Natural killer cell treated with Interleukin-12 subunit alpha and Interleukin-12 subunit beta and Interleukin-15 and Interleukin-18, amount 100 ng/mL, for 72 hours (primary cell): ENCODE measurements around the gene MIAT. TPM values are rescaled to one million over a fixed set of nuclear protein-coding genes. Genes with fewer than 3 reads are reported as not detected.

Experiments
- ATAC-seq, 2 donors: fragments of 150-1000 bp; cut with Tn5 transposase in 1 of 2; sonication (Bioruptor Pico), chemical (Tn5 transposase) in 1 of 2; 2 replicates each; pipeline ENCODE4 v1.10.0; 2021
- DNase-seq: peaks from one replicate; pipeline ENCODE4 v3.0.0; 2022; ENCODE audit warnings: low spot score
- H3K27ac Mint-ChIP-seq, 2 donors: 1 replicate in 1 of 2; 2 replicates in 1 of 2; pipeline ENCODE4 v1.8.0; 2022; ENCODE audit warnings: mixed read lengths in 2 of 2, mild to moderate bottlenecking in 1 of 2, moderate library complexity in 1 of 2
- H3K27me3 Mint-ChIP-seq, 2 donors: 1 replicate in 1 of 2; 2 replicates in 1 of 2; pipeline ENCODE4 v1.8.0; 2022; ENCODE audit warnings: mixed read lengths in 2 of 2
- H3K36me3 Mint-ChIP-seq: one replicate; pipeline ENCODE4 v1.8.0; 2022; ENCODE audit warnings: mixed read lengths
- H3K4me1 Mint-ChIP-seq, 2 donors: 1 replicate in 1 of 2; 2 replicates in 1 of 2; pipeline ENCODE4 v1.8.0; 2022; ENCODE audit warnings: low read depth in 2 of 2, mixed read lengths in 2 of 2, mild to moderate bottlenecking in 1 of 2
- H3K4me3 Mint-ChIP-seq: one replicate; pipeline ENCODE4 v1.8.0; 2022; ENCODE audit warnings: mixed read lengths
- H3K9me3 Mint-ChIP-seq: 2 replicates; pipeline ENCODE4 v1.8.0; 2022; ENCODE audit warnings: mixed read lengths
- total RNA-seq, 2 donors: library from RNA; stranded (reverse); gene quantifications; one replicate each; pipeline ENCODE4 v1.2.3, GENCODE V29; 2022

Gene MIAT
- total RNA-seq, 2 donors from 2014 or later, result 6.0 to 12.6 TPM

GRCh38 chr22:26643418-26644100 lies 13.8 kb upstream of the MIAT start:
- H3K4me3 Mint-ChIP-seq, result peak overlapping the region; percentile 84
- ATAC-seq (peak in 1 of 2 donors; percentile 4), DNase-seq (no peak)
- no peaks in the 10 kb centered on the region for H3K27me3 Mint-ChIP-seq
- H3K4me1 Mint-ChIP-seq, result peaks cover 71 to 75% of the 10 kb centered on the region in 2 donors
- H3K36me3 Mint-ChIP-seq, result no peaks in the 10 kb centered on the region
- no peaks in the 10 kb centered on the region for H3K9me3 Mint-ChIP-seq
- peak overlapping the region; percentile 99 for H3K27ac Mint-ChIP-seq

- DNase-seq (no peak), ATAC-seq (no peak)
- Mint-ChIP-seq H3K9me3 (no peaks in the 10 kb centered on the region), H3K4me1 (peaks cover 75 to 92% of the 10 kb centered on the region in 2 donors), H3K27ac (no peak overlapping the region), H3K36me3 (no peaks in the 10 kb centered on the region), H3K27me3 (peaks cover 0 to 2% of the 10 kb centered on the region in 2 donors), H3K4me3 (no peak overlapping the region)
Measured at GRCh38 chr22:26646158-26646557, 11.2 kb upstream of the MIAT start.

GRCh38 chr22:26648011-26648497 lies 9.3 kb upstream of the MIAT start:
- Mint-ChIP-seq H3K27me3 (peaks cover 0 to 3% of the 10 kb centered on the region in 2 donors), H3K4me3 (peak overlapping the region; percentile 46)

GRCh38 chr22:26648528-26649388 lies 8.6 kb upstream of the MIAT start:
- H3K9me3 Mint-ChIP-seq, result no peaks in the 10 kb centered on the region
- peak overlapping the region; percentile 46 for H3K4me3 Mint-ChIP-seq
- DNase-seq (no peak), ATAC-seq (no peak)
- H3K36me3 Mint-ChIP-seq, result no peaks in the 10 kb centered on the region
- H3K4me1 Mint-ChIP-seq, result peaks cover 51 to 70% of the 10 kb centered on the region in 2 donors
- H3K27ac Mint-ChIP-seq, result peak overlapping the region; percentile 15 to 18
- peaks cover 0 to 3% of the 10 kb centered on the region in 2 donors for H3K27me3 Mint-ChIP-seq

More at GRCh38 chr22:26648011-26648497, 9.3 kb upstream of the MIAT start:
- no peak for DNase-seq
- Mint-ChIP-seq H3K4me1 (peaks cover 58 to 77% of the 10 kb centered on the region in 2 donors), H3K27ac (peak overlapping the region; percentile 15 to 59), H3K36me3 (no peaks in the 10 kb centered on the region), H3K9me3 (no peaks in the 10 kb centered on the region)
- peak; percentile 65 to 67 for ATAC-seq

GRCh38 chr22:26650722-26651421 lies 6.5 kb upstream of the MIAT start:
- DNase-seq, result no peak

GRCh38 chr22:26651815-26652214 lies 5.6 kb upstream of the MIAT start:
- Mint-ChIP-seq H3K4me1 (peaks cover 25 to 41% of the 10 kb centered on the region in 2 donors), H3K4me3 (no peak overlapping the region), H3K27ac (no peak overlapping the region), H3K9me3 (no peaks in the 10 kb centered on the region), H3K36me3 (no peaks in the 10 kb centered on the region), H3K27me3 (peaks cover 0 to 3% of the 10 kb centered on the region in 2 donors)
- no peak for ATAC-seq
- peak; percentile 23 for DNase-seq

More at GRCh38 chr22:26650722-26651421, 6.5 kb upstream of the MIAT start:
- Mint-ChIP-seq H3K4me1 (peaks cover 34 to 50% of the 10 kb centered on the region in 2 donors), H3K4me3 (no peak overlapping the region), H3K27me3 (peaks cover 0 to 3% of the 10 kb centered on the region in 2 donors), H3K9me3 (no peaks in the 10 kb centered on the region), H3K27ac (peak overlapping the region; percentile 11 to 33), H3K36me3 (no peaks in the 10 kb centered on the region)
- no peak for ATAC-seq

- peak overlapping the region; percentile 40 to 54 for H3K27ac Mint-ChIP-seq
- no peaks in the 10 kb centered on the region for H3K9me3 Mint-ChIP-seq
- peaks cover 25 to 26% of the 10 kb centered on the region in 2 donors for H3K4me1 Mint-ChIP-seq
- ATAC-seq, result peak in 1 of 2 donors; percentile 13
- H3K27me3 Mint-ChIP-seq, result no peaks in the 10 kb centered on the region
- DNase-seq, result no peak
- peak overlapping the region; percentile 89 for H3K4me3 Mint-ChIP-seq
- no peaks in the 10 kb centered on the region for H3K36me3 Mint-ChIP-seq
Measured at GRCh38 chr22:26658161-26658560, 773 bp downstream of the MIAT start.

GRCh38 chr22:26658671-26659478 lies 1.5 kb downstream of the MIAT start:
- Mint-ChIP-seq H3K4me1 (peaks cover 25 to 26% of the 10 kb centered on the region in 2 donors), H3K27me3 (no peaks in the 10 kb centered on the region), H3K4me3 (peak overlapping the region; percentile 89), H3K9me3 (no peaks in the 10 kb centered on the region), H3K36me3 (no peaks in the 10 kb centered on the region), H3K27ac (peak overlapping the region; percentile 40 to 54)
- ATAC-seq (peak; percentile 89), DNase-seq (peak; percentile 85)

GRCh38 chr22:26660356-26660755 lies 3.0 kb downstream of the MIAT start:
- Mint-ChIP-seq H3K27me3 (no peaks in the 10 kb centered on the region), H3K4me3 (no peak overlapping the region), H3K9me3 (no peaks in the 10 kb centered on the region), H3K27ac (no peak overlapping the region), H3K36me3 (no peaks in the 10 kb centered on the region), H3K4me1 (peaks cover 38 to 40% of the 10 kb centered on the region in 2 donors)
- ATAC-seq, result no peak
- DNase-seq, result no peak

GRCh38 chr22:26660961-26661578 lies 3.7 kb downstream of the MIAT start:
- no peak overlapping the region for H3K27ac Mint-ChIP-seq
- H3K27me3 Mint-ChIP-seq, result no peaks in the 10 kb centered on the region
- peaks cover 45 to 47% of the 10 kb centered on the region in 2 donors for H3K4me1 Mint-ChIP-seq
- H3K4me3 Mint-ChIP-seq, result no peak overlapping the region
- no peaks in the 10 kb centered on the region for H3K9me3 Mint-ChIP-seq
- H3K36me3 Mint-ChIP-seq, result no peaks in the 10 kb centered on the region
- DNase-seq (no peak), ATAC-seq (no peak)

GRCh38 chr22:26662160-26662559 lies 4.8 kb downstream of the MIAT start:
- DNase-seq (no peak), ATAC-seq (no peak)
- peak overlapping the region; percentile 49 to 63 for H3K27ac Mint-ChIP-seq
- H3K4me3 Mint-ChIP-seq, result no peak overlapping the region
- peaks cover 46 to 48% of the 10 kb centered on the region in 2 donors for H3K4me1 Mint-ChIP-seq
- no peaks in the 10 kb centered on the region for H3K9me3 Mint-ChIP-seq
- no peaks in the 10 kb centered on the region for H3K27me3 Mint-ChIP-seq
- no peaks in the 10 kb centered on the region for H3K36me3 Mint-ChIP-seq

- ATAC-seq, result no peak
- H3K4me1 Mint-ChIP-seq, result peaks cover 40 to 42% of the 10 kb centered on the region in 2 donors
Measured at GRCh38 chr22:26663374-26663923, 6.1 kb downstream of the MIAT start.

More at GRCh38 chr22:26663374-26663923, 6.1 kb downstream of the MIAT start:
- no peak for DNase-seq
- Mint-ChIP-seq H3K36me3 (no peaks in the 10 kb centered on the region), H3K27ac (peak overlapping the region; percentile 95 to 97), H3K9me3 (no peaks in the 10 kb centered on the region), H3K27me3 (no peaks in the 10 kb centered on the region), H3K4me3 (no peak overlapping the region)
